Spleen (tissue), 7 donors: ENCODE data around the gene TSFM.

Experiments
- POLR2A ChIP-seq, 3 donors: fragments of 450-650 bp; IDR thresholded peaks; one replicate each; pipeline ENCODE4 v1.5.1; 2017; ENCODE audit warnings: antibody characterized with exemption in 3 of 3, mild to moderate bottlenecking in 1 of 3
- POLR2AphosphoS5 ChIP-seq, 3 donors: sonication (generic); formaldehyde crosslinking; IDR thresholded peaks; one replicate each; pipeline ENCODE4 v1.5.1; 2017; ENCODE audit warnings: antibody characterized with exemption in 3 of 3
- TF ChIP-seq, protein P1 (sequence below), 11 experiments: fragments of 200-600 bp in 7 of 11; fragments of 450-650 bp in 4 of 11; sonication (generic) in 4 of 11; IDR thresholded peaks in 8 of 11; conservative IDR thresholded peaks in 3 of 11; 1 replicate in 7 of 11; 2 replicates in 4 of 11; pipeline versions ENCODE4 v1.4.0 to v1.8.0; 2016 to 2021; ENCODE audit warnings: antibody characterized with exemption in 11 of 11, inconsistent platforms in 4 of 11, mild to moderate bottlenecking in 1 of 11
- donor health status: DM: no; HTN: no; CAD: no; lungs with moderate emphysema.
- donor health status: DM: no; HTN: no; CAD: no.
- donor health status: DM: no; HTN: no; CAD: no.

DNA sequence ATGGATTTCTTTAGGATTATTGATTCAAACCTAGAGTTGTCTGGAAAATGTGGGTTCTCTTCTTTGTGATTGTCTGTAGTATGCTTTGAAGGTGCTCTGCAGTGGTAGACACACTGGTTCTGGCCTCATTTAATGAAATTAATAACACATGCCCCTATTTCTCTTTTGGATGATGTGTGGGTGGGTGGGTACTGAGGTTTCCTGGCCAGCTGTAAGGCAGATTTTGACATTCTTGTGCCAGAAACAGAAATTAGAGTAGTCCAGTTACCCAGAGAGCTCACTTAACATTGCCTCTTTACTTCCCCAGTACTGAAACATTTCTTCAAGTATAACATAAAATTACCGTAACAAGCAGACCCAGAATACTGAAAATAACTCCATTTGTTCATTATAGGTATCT, 14.4 kb downstream of the TSFM start:
- TF ChIP-seq POLR2A (IDR thresholded peaks at IDR 0.05): no peak
- TF ChIP-seq, protein P1, sequence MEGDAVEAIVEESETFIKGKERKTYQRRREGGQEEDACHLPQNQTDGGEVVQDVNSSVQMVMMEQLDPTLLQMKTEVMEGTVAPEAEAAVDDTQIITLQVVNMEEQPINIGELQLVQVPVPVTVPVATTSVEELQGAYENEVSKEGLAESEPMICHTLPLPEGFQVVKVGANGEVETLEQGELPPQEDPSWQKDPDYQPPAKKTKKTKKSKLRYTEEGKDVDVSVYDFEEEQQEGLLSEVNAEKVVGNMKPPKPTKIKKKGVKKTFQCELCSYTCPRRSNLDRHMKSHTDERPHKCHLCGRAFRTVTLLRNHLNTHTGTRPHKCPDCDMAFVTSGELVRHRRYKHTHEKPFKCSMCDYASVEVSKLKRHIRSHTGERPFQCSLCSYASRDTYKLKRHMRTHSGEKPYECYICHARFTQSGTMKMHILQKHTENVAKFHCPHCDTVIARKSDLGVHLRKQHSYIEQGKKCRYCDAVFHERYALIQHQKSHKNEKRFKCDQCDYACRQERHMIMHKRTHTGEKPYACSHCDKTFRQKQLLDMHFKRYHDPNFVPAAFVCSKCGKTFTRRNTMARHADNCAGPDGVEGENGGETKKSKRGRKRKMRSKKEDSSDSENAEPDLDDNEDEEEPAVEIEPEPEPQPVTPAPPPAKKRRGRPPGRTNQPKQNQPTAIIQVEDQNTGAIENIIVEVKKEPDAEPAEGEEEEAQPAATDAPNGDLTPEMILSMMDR (IDR thresholded peaks at IDR 0.05 in 8 of 11, conservative IDR thresholded peaks at IDR 0.05 in 3 of 11): no peak
- TF ChIP-seq POLR2AphosphoS5 (IDR thresholded peaks at IDR 0.05): no peak
